ENCODE results near the gene TMEM258. TPM values are rescaled to one million over a fixed set of nuclear protein-coding genes. Genes with fewer than 3 reads are reported as not detected.

The TMEM258 gene
- total and polyA plus RNA-seq, 10 of the 15 experiments (the other 5 are each of a cell fraction or from before 2014, with no cell fraction given): 160 to 840 (median 326) TPM

DNA sequence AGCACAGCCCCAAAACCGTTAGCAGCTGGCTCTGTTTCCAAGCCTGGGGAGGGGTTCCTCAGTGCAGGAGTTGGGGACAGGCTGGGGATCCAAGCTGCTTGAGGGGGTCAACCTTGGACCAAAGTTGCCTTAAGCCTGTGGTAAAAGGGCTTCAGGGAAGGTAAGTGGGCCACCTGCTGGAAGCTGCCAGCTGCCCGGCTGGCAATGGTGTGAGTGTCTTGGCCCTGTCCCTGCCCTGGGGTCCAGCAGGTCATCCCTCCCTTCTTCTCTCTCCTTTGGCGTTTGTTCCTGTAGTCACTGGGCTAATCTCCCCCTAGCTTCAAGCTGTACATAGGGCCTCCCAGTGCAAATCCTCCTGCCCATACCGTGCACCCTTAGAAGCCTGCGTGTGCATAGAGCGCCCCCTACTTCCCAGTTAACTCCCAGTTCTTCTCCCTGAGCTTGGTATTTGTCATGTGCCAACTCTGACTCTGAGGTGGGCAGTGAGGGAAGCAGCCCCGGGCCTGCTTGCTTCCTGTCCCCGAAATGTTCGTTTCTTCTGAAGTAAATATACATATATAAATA lies 4.4 kb downstream of the TMEM258 start (continued):
- peak in 1 of 2 experiments; percentile 31; a peak in 1 of 4 replicates for TF ChIP-seq BHLHE40 (IDR thresholded peaks at IDR 0.05; ENCODE audit: borderline replicate concordance in 1 of 2, low read depth in 2 of 2, low read length in 1 of 2)
- TF ChIP-seq IKZF1 (conservative IDR thresholded peaks at IDR 0.05): no peak
- no peak for TF ChIP-seq KLF5 (IDR thresholded peaks at IDR 0.05; ENCODE audit: partially characterized antibody)
- no peak for TF ChIP-seq CBFB (IDR thresholded peaks at IDR 0.05; ENCODE audit: low read depth)

DNA sequence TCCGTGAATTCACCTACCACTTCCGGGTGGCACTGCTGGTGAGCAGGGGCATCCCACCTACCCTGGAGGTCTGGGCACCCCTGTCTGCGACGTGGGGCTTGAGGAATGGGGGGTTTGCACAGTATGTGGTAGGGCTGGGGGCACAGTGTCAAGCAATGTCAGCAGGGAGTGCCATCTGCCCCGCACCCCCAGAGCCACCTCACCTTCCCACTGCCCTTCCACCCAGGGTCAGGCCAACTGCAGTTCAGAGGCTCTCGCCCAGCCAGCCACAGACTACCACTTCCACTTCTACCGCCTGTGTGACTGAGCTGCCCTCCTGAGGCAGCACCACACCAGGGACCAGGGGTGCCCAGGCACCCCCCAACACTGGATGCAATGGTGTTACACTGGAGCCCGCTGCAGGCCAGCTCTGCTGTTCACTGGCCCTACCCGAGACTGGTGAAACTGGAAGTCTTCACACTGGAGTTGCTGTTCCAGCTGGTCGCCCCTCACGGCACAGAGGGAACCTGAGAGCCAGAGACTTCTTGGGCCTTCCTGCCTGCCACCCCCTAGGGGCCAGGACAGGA lies 6.5 kb downstream of the TMEM258 start:
- no peak overlapping the region for H3K4me2 ChIP-seq (ENCODE audit: control insufficient read depth, insufficient read depth)
- ChIA-PET POLR2A (no interaction called here), SMC1A (ENCODE audit: uncharacterized antibody, unreplicated experiment) (interaction anchor here (1.2 to 8.3 kb wide), 4 partner anchors 11 to 37 kb away, joined by 3 to 91 read pairs (median 14); no protein-coding TSS in a partner anchor), RAD21 (ENCODE audit: unreplicated experiment) (interaction anchor here (1.4 to 1.5 kb wide), 2 partner anchors 33 to 38 kb away, joined by 4 read pairs; no protein-coding TSS in a partner anchor), CTCF (interaction anchor here (0.9 to 10.5 kb wide), 8 partner anchors 11 to 296 kb away, joined by 3 to 200 read pairs (median 5); partner anchors contain the start of gene MYRF)
- H2AFZ ChIP-seq (ENCODE audit: control insufficient read depth, low read depth, low read length): no peak overlapping the region
- no peaks in the 10 kb centered on the region for H4K20me1 ChIP-seq (ENCODE audit: control insufficient read depth, insufficient read depth)
- no peak overlapping the region for H3K27ac ChIP-seq (ENCODE audit: control insufficient read depth, insufficient read depth)
- H3K4me1 ChIP-seq (ENCODE audit: control insufficient read depth, insufficient read depth, low read length): no peaks in the 10 kb centered on the region; the same call in 1 of the 2 replicates
- in situ Hi-C loops (cut with MboI): no loop called here
- peak; percentile 76 for ATAC-seq
- intact Hi-C loops (cut with micrococcal nuclease; ENCODE audit: unreplicated experiment): no loop called here
- WGBS (ENCODE audit: insufficient coverage, insufficient replicate concordance, low lambda C conversion rate, missing lambda C conversion rate): 37% methylated on average over 11 of the region's 11 CpGs
- no peaks in the 10 kb centered on the region for H3K9me3 ChIP-seq (replicated peaks; ENCODE audit: control insufficient read depth, insufficient read depth, low read length)
- no peak overlapping the region for H3K9ac ChIP-seq (ENCODE audit: control insufficient read depth, insufficient read depth, low read length)
- peaks cover 9% of the 10 kb centered on the region for H3K79me2 ChIP-seq (ENCODE audit: control insufficient read depth, insufficient read depth, low read length)
- BruUV-seq (replicated peaks): no TSS peak
- FAIRE-seq: no peak
- peaks cover 20 to 24% of the 10 kb centered on the region in 2 experiments for H3K36me3 ChIP-seq (ENCODE audit: control insufficient read depth in 2 of 2, insufficient read depth in 2 of 2, low read length in 1 of 2)
- TF ChIP-seq YY1 (IDR thresholded peaks at IDR 0.05; ENCODE audit: low read depth, low read length): no peak
- TF ChIP-seq RELB (IDR thresholded peaks at IDR 0.05; ENCODE audit: low read depth): no peak
- peak; percentile 17; the same call in 1 of the 2 replicates for TF ChIP-seq IKZF1 (conservative IDR thresholded peaks at IDR 0.05)
- no peak for TF ChIP-seq HCFC1 (IDR thresholded peaks at IDR 0.05; ENCODE audit: low read length)
- no peak for TF ChIP-seq HDAC2 (IDR thresholded peaks at IDR 0.05)
- peak; percentile 38; the same call in 1 of the 2 replicates for TF ChIP-seq POLR2A (IDR thresholded peaks at IDR 0.05; ENCODE audit: low read depth, low read length)
- TF ChIP-seq FOXM1 (IDR thresholded peaks at IDR 0.05; ENCODE audit: low read depth, low read length): no peak
- no peak for DNase-seq (ENCODE audit: low read depth, low spot score)
- H3K27me3 ChIP-seq (replicated peaks in 1 of 2; ENCODE audit: control insufficient read depth in 2 of 2, insufficient read depth in 2 of 2, low read length in 1 of 2): no peaks in the 10 kb centered on the region
- no peak overlapping the region for H3K4me3 ChIP-seq

Data from GM12878 (cell line).